ENCODE data around the gene DENND6B. TPM values are rescaled to one million over a fixed set of nuclear protein-coding genes. Genes with fewer than 3 reads are reported as not detected.
A peak's percentile ranks its signal among the peaks of the same experiment; 100 is the strongest.

Gene DENND6B
- total and polyA plus RNA-seq, 2 of the 13 experiments (the other 11 are each of a cell fraction or from before 2014, with no cell fraction given) = 0.95 to 3.8 TPM

GRCh38 chr22:50314455-50315288 is 12.1 kb downstream of the DENND6B start (continued):
- TF ChIP-seq PRDM10 (CRISPR knock-in tag; IDR thresholded peaks at IDR 0.05; ENCODE audit: low read depth) (no peak), ZNF234 (CRISPR knock-in tag; conservative IDR thresholded peaks at IDR 0.05) (no peak), TFDP1 (CRISPR knock-in tag; IDR thresholded peaks at IDR 0.05; ENCODE audit: borderline replicate concordance) (0 out of 2 replicates have a peak, but pooled peaks have one; percentile 17), ZNF280D (CRISPR knock-in tag; IDR thresholded peaks at IDR 0.05) (no peak), ZBTB40 (IDR thresholded peaks at IDR 0.05) (no peak), ZBTB40 (CRISPR knock-in tag; IDR thresholded peaks at IDR 0.05) (0 out of 2 replicates have a peak, but pooled peaks have one; percentile 34)

All from HepG2 (cell line).